Right lobe of liver (tissue), 6 donors: ENCODE data around the gene AKAIN1. TPM values are rescaled to one million over a fixed set of nuclear protein-coding genes. Genes with fewer than 3 reads are reported as not detected.

Source experiments
- ATAC-seq, 4 donors: fragments of 200-7000 bp; cut with Tn5 transposase; one replicate each; pipeline ENCODE4 v1.9.1; 2020; ENCODE audit warnings: mild to moderate bottlenecking in 4 of 4, moderate library complexity in 4 of 4
- DNase-seq, 3 donors: peaks; one replicate each; pipeline ENCODE4 v3.0.0-alpha.2; 2020
- H3K27ac ChIP-seq, 3 donors: fragments of 200-600 bp; one replicate each; pipeline ENCODE4 v1.8.0; 2022
- H3K27me3 ChIP-seq, 2 donors: fragments of 200-600 bp; one replicate each; pipeline ENCODE4 v1.8.0; 2022
- H3K36me3 ChIP-seq, 4 donors: fragments of 200-600 bp; sonication (generic) in 1 of 4; one replicate each; pipeline versions ENCODE4 v1.5.1 to v1.8.0; 2017 to 2022; ENCODE audit warnings: control low read depth in 1 of 4
- H3K4me1 ChIP-seq, 4 donors: fragments of 200-600 bp; sonication (generic) in 1 of 4; one replicate each; pipeline versions ENCODE4 v1.5.1 to v1.8.0; 2017 to 2022; ENCODE audit warnings: control low read depth in 1 of 4
- H3K4me3 ChIP-seq, 3 donors: fragments of 200-600 bp; one replicate each; pipeline ENCODE4 v1.8.0; 2022
- H3K9me3 ChIP-seq, 4 donors: fragments of 200-600 bp; sonication (generic) in 1 of 4; one replicate each; pipeline versions ENCODE4 v1.5.1 to v1.8.0; 2017 to 2022; ENCODE audit warnings: control low read depth in 1 of 4
- POLR2A ChIP-seq: fragments of 450-650 bp; IDR thresholded peaks from one replicate; pipeline ENCODE4 v1.6.1; 2017; ENCODE audit warnings: antibody characterized with exemption, mild to moderate bottlenecking
- WGBS: methylation state at CpG from one replicate; pipeline ENCODE4 v1.1.6; 2018; ENCODE audit warnings: low coverage, low lambda C conversion rate; ENCODE audit not compliant: insufficient coverage; ENCODE audit errors: missing lambda C conversion rate; 5-methylcytosine and 5-hydroxymethylcytosine counted together
- intact Hi-C, 2 donors: fragments of 100-400 bp; cut with DNase I; formaldehyde crosslinking; loops; one replicate each; pipeline versions ENCODE4 v1.11.2 to v1.14.1; 2022
- total RNA-seq, 6 experiments: library from RNA; depleted of rRNA in 2 of 6; stranded (reverse); fragments of >200 nt in 2 of 6; fragmentation: NEBNext Ultra II Directional in 3 of 6; extraction: Animal tissue kit (Norgen Biotek cat#: 25700) in 3 of 6; gene quantifications; one replicate each; pipeline versions ENCODE4 v1.1.0 to v1.2.4, GENCODE V29; 2016 to 2023
- TF ChIP-seq, protein P1 (sequence below), 4 donors: fragments of 200-600 bp in 3 of 4; fragments of 450-650 bp in 1 of 4; IDR thresholded peaks; one replicate each; pipeline versions ENCODE4 v1.5.1 to v1.8.0; 2016 to 2022; ENCODE audit warnings: antibody characterized with exemption in 4 of 4, mild to moderate bottlenecking in 2 of 4
- donor health status: DM: no; HTN: yes; CAD: no.
- donor health status: DM: no; HTN: no; CAD: no.
- donor health status: DM: no; HTN: no; CAD: no.
- donor health status: DM: no; HTN: yes; CAD: no.
- donor health status: DM: no; HTN: yes; CAD: no.

AKAIN1 gene
- total RNA-seq, 6 experiments from 2014 or later = 0.99 TPM; not detected in 5

DNA sequence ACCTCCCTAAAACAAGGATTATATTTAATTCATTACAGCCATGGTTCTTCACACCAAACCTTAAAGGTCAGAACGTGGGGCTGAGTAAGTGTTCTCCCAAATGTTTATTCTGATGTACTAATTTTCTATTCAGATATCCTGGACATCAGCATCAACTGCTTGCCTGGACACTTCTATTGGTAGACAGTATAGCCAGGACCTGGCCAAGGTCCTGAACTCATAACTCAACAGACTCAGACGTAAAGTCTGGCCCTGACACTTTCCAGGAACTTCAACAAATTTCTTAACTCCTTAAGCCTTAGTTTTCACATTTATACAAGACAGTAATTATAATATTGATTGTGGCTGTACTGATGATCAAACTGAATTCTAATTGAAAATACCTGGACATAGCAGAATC lies 89.1 kb downstream of the AKAIN1 start:
- 6% methylated on average over 2 of the region's 2 CpGs for WGBS
- H3K4me3 ChIP-seq = no peak overlapping the region
- H3K27me3 ChIP-seq = no peaks in the 10 kb centered on the region
- TF ChIP-seq POLR2A = no peak
- TF ChIP-seq, protein P1, sequence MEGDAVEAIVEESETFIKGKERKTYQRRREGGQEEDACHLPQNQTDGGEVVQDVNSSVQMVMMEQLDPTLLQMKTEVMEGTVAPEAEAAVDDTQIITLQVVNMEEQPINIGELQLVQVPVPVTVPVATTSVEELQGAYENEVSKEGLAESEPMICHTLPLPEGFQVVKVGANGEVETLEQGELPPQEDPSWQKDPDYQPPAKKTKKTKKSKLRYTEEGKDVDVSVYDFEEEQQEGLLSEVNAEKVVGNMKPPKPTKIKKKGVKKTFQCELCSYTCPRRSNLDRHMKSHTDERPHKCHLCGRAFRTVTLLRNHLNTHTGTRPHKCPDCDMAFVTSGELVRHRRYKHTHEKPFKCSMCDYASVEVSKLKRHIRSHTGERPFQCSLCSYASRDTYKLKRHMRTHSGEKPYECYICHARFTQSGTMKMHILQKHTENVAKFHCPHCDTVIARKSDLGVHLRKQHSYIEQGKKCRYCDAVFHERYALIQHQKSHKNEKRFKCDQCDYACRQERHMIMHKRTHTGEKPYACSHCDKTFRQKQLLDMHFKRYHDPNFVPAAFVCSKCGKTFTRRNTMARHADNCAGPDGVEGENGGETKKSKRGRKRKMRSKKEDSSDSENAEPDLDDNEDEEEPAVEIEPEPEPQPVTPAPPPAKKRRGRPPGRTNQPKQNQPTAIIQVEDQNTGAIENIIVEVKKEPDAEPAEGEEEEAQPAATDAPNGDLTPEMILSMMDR (IDR thresholded peaks at IDR 0.05) = no peak
- H3K9me3 ChIP-seq = no peaks in the 10 kb centered on the region
- no peaks in the 10 kb centered on the region for H3K4me1 ChIP-seq
- no peak for DNase-seq
- intact Hi-C loops = no loop called here
- H3K27ac ChIP-seq = no peak overlapping the region
- no peak for ATAC-seq
- no peaks in the 10 kb centered on the region for H3K36me3 ChIP-seq

DNA sequence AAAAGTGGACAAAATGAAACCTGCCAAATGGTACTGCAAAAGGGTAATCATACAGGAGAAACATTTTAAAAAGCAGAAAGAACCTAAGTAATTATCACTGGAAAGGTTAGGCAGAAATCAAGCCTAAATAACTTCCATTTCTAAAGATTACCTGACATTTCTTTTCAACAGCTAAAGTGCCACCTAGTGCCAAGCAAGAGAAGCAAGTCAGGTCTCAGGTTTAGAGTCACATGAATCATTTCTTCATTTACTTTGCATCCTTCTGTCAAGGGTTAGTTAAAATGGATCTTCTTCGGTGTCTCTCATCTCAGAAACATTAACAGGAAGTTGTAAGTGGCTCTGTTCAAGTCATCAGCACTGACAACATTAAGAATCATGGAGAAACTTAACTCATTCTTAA lies 90.3 kb downstream of the AKAIN1 start:
- H3K27me3 ChIP-seq = no peaks in the 10 kb centered on the region
- no peak for TF ChIP-seq POLR2A
- TF ChIP-seq, protein P1 (IDR thresholded peaks at IDR 0.05) = peak in 3 of 4 donors; percentile 29 to 47 (median 33)
- no peaks in the 10 kb centered on the region for H3K9me3 ChIP-seq
- 25% methylated on average over 1 of the region's 1 CpG for WGBS
- no peaks in the 10 kb centered on the region for H3K36me3 ChIP-seq
- no peaks in the 10 kb centered on the region for H3K4me1 ChIP-seq
- ATAC-seq (no peak), DNase-seq (no peak)
- intact Hi-C loops = no loop called here
- no peak overlapping the region for H3K27ac ChIP-seq
- H3K4me3 ChIP-seq = no peak overlapping the region

DNA sequence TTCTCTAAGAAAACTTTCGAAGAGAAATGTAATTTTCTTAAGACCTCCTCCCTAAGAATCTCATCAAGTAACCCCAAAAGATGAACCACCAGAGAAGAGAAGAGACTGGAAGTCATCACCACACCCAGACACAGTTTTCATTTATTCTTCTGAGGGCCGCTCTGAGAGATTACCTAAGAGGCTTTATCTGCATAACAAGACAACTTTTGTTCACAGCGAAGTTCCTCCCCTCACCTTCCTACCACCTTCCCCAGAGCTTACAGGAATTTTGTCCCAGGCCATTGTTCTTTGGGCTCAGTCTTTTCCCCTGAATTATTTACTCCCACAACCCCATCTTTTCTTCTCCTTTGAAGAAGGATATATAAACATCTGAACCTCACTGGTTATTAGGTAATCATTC lies 92.8 kb downstream of the AKAIN1 start:
- no peaks in the 10 kb centered on the region for H3K27me3 ChIP-seq
- H3K36me3 ChIP-seq = no peaks in the 10 kb centered on the region
- no peaks in the 10 kb centered on the region for H3K4me1 ChIP-seq
- H3K9me3 ChIP-seq = no peaks in the 10 kb centered on the region
- ATAC-seq (no peak), DNase-seq (no peak)
- 46% methylated on average over 3 of the region's 3 CpGs for WGBS
- TF ChIP-seq POLR2A = no peak
- TF ChIP-seq, protein P1 (IDR thresholded peaks at IDR 0.05) = no peak
- H3K27ac ChIP-seq = no peak overlapping the region
- intact Hi-C loops = no loop called here
- no peak overlapping the region for H3K4me3 ChIP-seq

DNA sequence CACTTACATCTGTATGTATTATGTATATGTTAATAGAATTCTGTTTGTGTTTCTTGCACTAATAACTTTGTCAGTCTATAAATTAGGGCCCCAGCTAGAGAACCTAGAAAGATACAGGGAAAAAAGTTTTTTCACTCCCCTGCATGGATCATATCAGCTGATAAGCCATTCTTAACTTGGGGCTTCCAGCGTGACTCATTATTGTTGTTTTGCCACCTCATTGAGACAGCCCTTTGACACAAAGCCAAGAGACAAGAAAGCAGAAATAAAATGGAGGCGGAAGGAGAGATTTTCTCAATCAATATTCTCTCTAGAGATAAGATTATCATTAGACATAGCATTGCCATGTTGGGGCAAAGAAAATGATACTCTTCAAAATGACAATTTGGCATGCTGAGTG lies 93.4 kb downstream of the AKAIN1 start:
- Histone ChIP-seq H3K36me3 (no peaks in the 10 kb centered on the region), H3K27me3 (no peaks in the 10 kb centered on the region), H3K27ac (no peak overlapping the region), H3K4me1 (no peaks in the 10 kb centered on the region), H3K4me3 (no peak overlapping the region), H3K9me3 (no peaks in the 10 kb centered on the region)
- intact Hi-C loops = no loop called here
- ATAC-seq (no peak), DNase-seq (no peak)
- TF ChIP-seq, protein P1 (IDR thresholded peaks at IDR 0.05) = no peak
- no peak for TF ChIP-seq POLR2A
- 45% methylated on average over 2 of the region's 2 CpGs for WGBS

DNA sequence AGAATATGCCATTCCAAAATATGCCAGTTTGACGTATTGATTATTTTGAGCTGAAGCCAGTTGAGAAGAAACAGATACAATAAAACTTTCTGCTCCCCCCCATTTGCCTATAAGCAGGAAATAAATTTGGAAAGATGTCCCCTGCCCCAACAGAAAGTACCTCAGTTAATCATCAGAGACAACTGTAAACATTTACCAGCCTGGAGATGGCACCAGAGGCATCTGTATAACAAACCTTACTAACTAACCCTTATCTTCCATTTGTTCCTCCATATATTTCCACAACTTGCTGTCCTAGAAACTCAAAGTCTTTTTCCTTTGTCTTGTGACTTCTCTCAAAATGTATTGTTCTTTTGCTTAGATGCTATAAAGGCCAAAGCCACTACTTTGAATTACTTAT lies 93.8 kb downstream of the AKAIN1 start:
- H3K4me1 ChIP-seq = no peaks in the 10 kb centered on the region
- no peak overlapping the region for H3K27ac ChIP-seq
- no peaks in the 10 kb centered on the region for H3K27me3 ChIP-seq
- ATAC-seq = no peak
- 50% methylated on average over 1 of the region's 1 CpG for WGBS
- H3K4me3 ChIP-seq = no peak overlapping the region
- TF ChIP-seq, protein P1 (IDR thresholded peaks at IDR 0.05) = no peak
- no peak for TF ChIP-seq POLR2A
- H3K9me3 ChIP-seq = no peaks in the 10 kb centered on the region
- DNase-seq = no peak
- intact Hi-C loops = no loop called here
- H3K36me3 ChIP-seq = no peaks in the 10 kb centered on the region
